Esophagus muscularis mucosa (tissue), 4 donors: ENCODE results near the gene THSD7A. TPM values are rescaled to one million over a fixed set of nuclear protein-coding genes. Genes with fewer than 3 reads are reported as not detected.

Experiments
- DNase-seq: peaks from one replicate; pipeline ENCODE4 v3.0.0-alpha.2; 2017; ENCODE audit errors: extremely low spot score
- H3K27ac ChIP-seq, 4 donors: fragments of 200-600 bp; sonication (generic); replicated peaks in 1 of 4; 1 replicate in 3 of 4; 2 replicates in 1 of 4; pipeline ENCODE4 v1.5.1; 2016 to 2019; ENCODE audit warnings: mild to moderate bottlenecking in 1 of 4
- H3K27me3 ChIP-seq, 4 donors: fragments of 200-600 bp; sonication (generic); one replicate each; pipeline versions ENCODE4 v1.5.1 to v1.6.0; 2016 to 2019
- H3K36me3 ChIP-seq, 4 donors: fragments of 200-600 bp; sonication (generic); one replicate each; pipeline ENCODE4 v1.5.1; 2016 to 2019
- H3K4me1 ChIP-seq, 4 donors: fragments of 200-600 bp; sonication (generic); one replicate each; pipeline ENCODE4 v1.5.1; 2016 to 2019
- H3K4me3 ChIP-seq, 4 donors: fragments of 200-600 bp; sonication (generic); 1 replicate in 2 of 4; 2 replicates in 2 of 4; pipeline ENCODE4 v1.5.1; 2016 to 2019; ENCODE audit warnings: mild to moderate bottlenecking in 4 of 4, moderate library complexity in 1 of 4
- H3K9me3 ChIP-seq, 4 donors: fragments of 200-600 bp; sonication (generic); 1 replicate in 3 of 4; 2 replicates in 1 of 4; pipeline ENCODE4 v1.5.1; 2016 to 2019
- EP300 ChIP-seq: sonication (generic); formaldehyde crosslinking; IDR thresholded peaks from one replicate; pipeline ENCODE4 v1.6.1; 2017; ENCODE audit warnings: antibody characterized with exemption
- POLR2A ChIP-seq: fragments of 450-650 bp; IDR thresholded peaks from one replicate; pipeline ENCODE4 v1.6.1; 2017; ENCODE audit warnings: antibody characterized with exemption, moderate library complexity, mild to moderate bottlenecking, low read depth
- POLR2AphosphoS5 ChIP-seq, 2 donors: sonication (generic); formaldehyde crosslinking; IDR thresholded peaks; one replicate each; pipeline ENCODE4 v1.6.1; 2017; ENCODE audit warnings: antibody characterized with exemption in 2 of 2
- WGBS: methylation state at CpG from one replicate; pipeline ENCODE4 v1.1.5; 2018; 5-methylcytosine and 5-hydroxymethylcytosine counted together
- intact Hi-C: fragments of 100-400 bp; cut with DNase I; formaldehyde crosslinking; loops from one replicate; pipeline ENCODE4 v1.15.1; 2023
- total RNA-seq, 4 donors: library from RNA; depleted of rRNA; stranded (reverse); fragments of >200 nt; gene quantifications; one replicate each; pipeline versions ENCODE4 v1.1.0 to v1.2.1, GENCODE V29; 2016
- TF ChIP-seq, protein P1 (sequence below), 3 experiments: fragments of 200-600 bp in 2 of 3; fragments of 450-650 bp in 1 of 3; sonication (generic) in 2 of 3; IDR thresholded peaks; one replicate each; pipeline ENCODE4 v1.5.1; 2017 to 2019; ENCODE audit warnings: antibody characterized with exemption in 3 of 3, mild to moderate bottlenecking in 2 of 3, moderate library complexity in 1 of 3

The THSD7A gene
- total RNA-seq, 4 donors from 2014 or later, result 1.2 to 3.8 (median 2.8) TPM

DNA sequence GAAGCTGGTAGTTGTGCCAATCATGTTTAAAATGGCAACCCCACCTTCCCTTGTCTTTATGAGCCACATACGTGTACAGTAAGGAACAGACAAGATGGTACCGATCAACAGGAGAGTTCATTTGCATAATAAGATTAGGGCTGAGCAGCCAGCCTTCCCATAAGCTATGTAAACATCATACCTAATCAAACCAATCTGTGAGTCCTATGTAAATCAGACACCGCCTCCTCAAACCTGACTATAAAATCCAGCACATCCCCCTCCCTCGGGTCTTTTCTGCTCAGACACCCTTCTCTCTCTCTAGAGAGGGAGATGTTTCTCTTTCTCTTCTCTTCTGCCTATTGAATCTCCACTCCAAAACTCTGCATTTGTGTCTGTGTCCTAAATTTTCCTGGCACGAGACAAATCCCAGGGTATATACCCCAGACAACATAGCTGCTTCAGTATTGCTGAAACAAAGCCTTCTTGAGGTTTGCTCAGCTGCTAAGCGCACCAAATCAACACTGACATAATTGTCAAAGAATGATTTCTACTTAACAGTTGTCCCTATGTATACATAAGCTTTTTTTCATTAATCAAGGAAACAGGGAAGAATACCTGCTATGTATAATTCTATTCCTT is 279.2 kb downstream of the THSD7A start:
- WGBS, result 88% methylated on average over 6 of the region's 6 CpGs
- no peaks in the 10 kb centered on the region for H3K27me3 ChIP-seq
- no peaks in the 10 kb centered on the region for H3K36me3 ChIP-seq
- no peak overlapping the region for H3K4me3 ChIP-seq
- TF ChIP-seq POLR2AphosphoS5 (IDR thresholded peaks at IDR 0.05) (no peak), EP300 (no peak), POLR2A (no peak)
- TF ChIP-seq, protein P1, sequence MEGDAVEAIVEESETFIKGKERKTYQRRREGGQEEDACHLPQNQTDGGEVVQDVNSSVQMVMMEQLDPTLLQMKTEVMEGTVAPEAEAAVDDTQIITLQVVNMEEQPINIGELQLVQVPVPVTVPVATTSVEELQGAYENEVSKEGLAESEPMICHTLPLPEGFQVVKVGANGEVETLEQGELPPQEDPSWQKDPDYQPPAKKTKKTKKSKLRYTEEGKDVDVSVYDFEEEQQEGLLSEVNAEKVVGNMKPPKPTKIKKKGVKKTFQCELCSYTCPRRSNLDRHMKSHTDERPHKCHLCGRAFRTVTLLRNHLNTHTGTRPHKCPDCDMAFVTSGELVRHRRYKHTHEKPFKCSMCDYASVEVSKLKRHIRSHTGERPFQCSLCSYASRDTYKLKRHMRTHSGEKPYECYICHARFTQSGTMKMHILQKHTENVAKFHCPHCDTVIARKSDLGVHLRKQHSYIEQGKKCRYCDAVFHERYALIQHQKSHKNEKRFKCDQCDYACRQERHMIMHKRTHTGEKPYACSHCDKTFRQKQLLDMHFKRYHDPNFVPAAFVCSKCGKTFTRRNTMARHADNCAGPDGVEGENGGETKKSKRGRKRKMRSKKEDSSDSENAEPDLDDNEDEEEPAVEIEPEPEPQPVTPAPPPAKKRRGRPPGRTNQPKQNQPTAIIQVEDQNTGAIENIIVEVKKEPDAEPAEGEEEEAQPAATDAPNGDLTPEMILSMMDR (IDR thresholded peaks at IDR 0.05), result no peak
- no peak overlapping the region for H3K27ac ChIP-seq
- intact Hi-C loops, result no loop called here
- no peaks in the 10 kb centered on the region for H3K4me1 ChIP-seq
- H3K9me3 ChIP-seq, result no peaks in the 10 kb centered on the region
- no peak for DNase-seq

DNA sequence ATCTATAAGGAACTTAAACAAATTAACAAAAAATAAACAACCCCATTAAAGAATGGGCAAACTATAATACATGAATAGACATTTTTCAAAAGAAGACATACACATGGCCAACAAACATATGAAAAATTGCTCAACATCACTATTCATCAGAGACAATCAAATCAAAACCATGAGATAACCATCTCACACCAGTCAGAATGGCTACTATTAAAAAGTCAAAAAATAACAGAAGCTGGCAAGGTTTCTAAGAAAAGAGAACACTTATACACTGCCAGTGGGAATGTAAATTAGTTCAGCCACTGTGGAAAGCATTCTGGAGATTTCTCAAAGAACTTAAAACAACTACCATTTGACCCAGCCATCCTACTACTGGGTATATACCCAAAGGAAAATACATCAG is 280.5 kb downstream of the THSD7A start:
- intact Hi-C loops, result no loop called here
- DNase-seq, result no peak
- Histone ChIP-seq H3K4me3 (no peak overlapping the region), H3K27me3 (no peaks in the 10 kb centered on the region), H3K36me3 (no peaks in the 10 kb centered on the region), H3K27ac (no peak overlapping the region), H3K9me3 (no peaks in the 10 kb centered on the region), H3K4me1 (no peaks in the 10 kb centered on the region)
- TF ChIP-seq EP300 (no peak), POLR2A (no peak), POLR2AphosphoS5 (IDR thresholded peaks at IDR 0.05) (no peak)
- TF ChIP-seq, protein P1 (IDR thresholded peaks at IDR 0.05), result no peak

DNA sequence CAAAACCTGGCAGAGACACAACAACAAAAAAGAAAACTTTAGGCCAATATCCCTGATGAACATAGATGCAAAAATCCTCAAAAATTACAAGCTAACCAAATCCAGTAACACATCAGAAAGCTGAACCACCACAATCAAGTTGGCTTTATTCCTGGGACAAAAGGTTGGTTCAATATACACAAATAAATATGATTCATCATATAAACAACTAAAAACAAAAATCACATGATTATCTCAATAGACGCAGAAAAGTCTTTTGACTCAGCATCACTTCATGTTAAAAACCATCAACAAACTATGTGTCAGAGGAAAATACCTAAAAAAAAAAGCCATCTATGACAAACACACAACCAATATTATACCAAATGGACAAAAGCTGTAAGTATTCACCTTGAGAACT is 283.5 kb downstream of the THSD7A start:
- Histone ChIP-seq H3K4me1 (no peaks in the 10 kb centered on the region), H3K36me3 (no peaks in the 10 kb centered on the region), H3K27ac (no peak overlapping the region), H3K27me3 (no peaks in the 10 kb centered on the region), H3K9me3 (no peaks in the 10 kb centered on the region), H3K4me3 (no peak overlapping the region)
- 60% methylated on average over 1 of the region's 1 CpG for WGBS
- intact Hi-C loops, result no loop called here
- DNase-seq, result no peak
- TF ChIP-seq POLR2AphosphoS5 (IDR thresholded peaks at IDR 0.05) (no peak), EP300 (no peak), POLR2A (no peak)
- TF ChIP-seq, protein P1 (IDR thresholded peaks at IDR 0.05), result no peak

DNA sequence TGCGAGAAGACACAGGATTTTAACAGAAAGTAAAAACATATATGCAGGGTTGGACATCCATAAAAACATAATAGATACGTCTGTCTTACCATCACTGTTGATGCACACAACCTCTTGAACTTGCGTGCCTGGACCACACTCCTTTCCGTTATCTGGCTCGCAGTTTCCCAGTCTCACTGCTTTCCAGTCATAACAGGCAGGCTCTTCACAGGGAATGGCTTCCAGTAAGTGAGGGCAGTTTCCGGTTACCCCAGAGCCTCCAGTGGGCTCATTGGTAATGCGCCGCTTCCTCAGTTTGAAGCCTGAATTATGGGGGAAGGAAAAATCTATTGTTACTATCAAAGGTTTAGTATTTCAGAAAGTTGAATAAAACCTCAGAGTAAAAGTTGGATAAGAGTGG is 290.7 kb downstream of the THSD7A start:
- WGBS, result 95% methylated on average over 8 of the region's 8 CpGs
- H3K4me1 ChIP-seq, result peaks cover 0 to 8% (median 3%) of the 10 kb centered on the region in 4 donors
- H3K27me3 ChIP-seq, result no peaks in the 10 kb centered on the region
- intact Hi-C loops, result no loop called here
- no peak overlapping the region for H3K27ac ChIP-seq
- H3K4me3 ChIP-seq, result no peak overlapping the region
- no peaks in the 10 kb centered on the region for H3K9me3 ChIP-seq
- H3K36me3 ChIP-seq, result no peaks in the 10 kb centered on the region
- DNase-seq, result no peak
- TF ChIP-seq, protein P1 (IDR thresholded peaks at IDR 0.05), result no peak
- no peak for TF ChIP-seq EP300
- no peak for TF ChIP-seq POLR2AphosphoS5 (IDR thresholded peaks at IDR 0.05)
- TF ChIP-seq POLR2A, result no peak

DNA sequence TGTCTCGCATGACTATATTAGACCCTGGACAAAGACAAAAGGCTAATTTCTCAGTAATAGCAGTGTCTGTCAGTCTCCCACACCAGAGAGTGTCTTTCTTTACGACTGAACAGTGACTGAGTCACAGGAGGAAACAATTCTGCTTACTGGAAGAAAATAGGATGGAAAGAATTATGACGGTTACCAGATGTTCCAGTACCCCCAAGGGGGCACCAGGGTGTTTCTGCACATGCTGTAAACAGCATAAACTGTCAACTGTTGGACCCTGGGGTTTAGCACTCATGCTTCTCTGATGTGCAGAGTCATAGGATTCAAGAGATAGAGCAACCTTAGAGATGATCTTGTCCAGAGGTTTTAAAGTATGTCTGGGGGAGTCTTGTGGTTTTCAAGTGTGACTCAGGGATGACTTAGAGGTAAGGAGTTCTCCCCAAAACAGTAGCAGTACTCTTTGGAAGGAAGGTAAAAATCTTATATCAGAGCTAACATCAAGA is 291.7 kb downstream of the THSD7A start:
- Histone ChIP-seq H3K4me3 (no peak overlapping the region), H3K27ac (peak overlapping the region; percentile 18 to 37 (median 26)), H3K9me3 (no peaks in the 10 kb centered on the region), H3K27me3 (no peaks in the 10 kb centered on the region), H3K36me3 (no peaks in the 10 kb centered on the region), H3K4me1 (peaks cover 0 to 8% (median 3%) of the 10 kb centered on the region in 4 donors)
- intact Hi-C loops, result no loop called here
- TF ChIP-seq EP300 (no peak), POLR2A (no peak), POLR2AphosphoS5 (IDR thresholded peaks at IDR 0.05) (no peak)
- 8% methylated on average over 3 of the region's 3 CpGs for WGBS
- DNase-seq, result no peak
